Measurements from ENCODE around the gene PACRG. TPM values are rescaled to one million over a fixed set of nuclear protein-coding genes. Genes with fewer than 3 reads are reported as not detected.
"Not testable (repeated sequence)": the region's sequence is repeated elsewhere in the genome, so short reads cannot be mapped to it uniquely, and the experiment has no call there.

PACRG gene
- 1.8 TPM for total RNA-seq

GRCh38 chr6:162727322-162728182 is at the start of gene PACRG, which contains the start of gene PRKN:
TSS of gene PACRG (plus strand) at chr6:162727974.
TSS of gene PRKN (minus strand) at chr6:162727766.
- DNase-seq (ENCODE audit: low spot score) (peak; percentile 100), ATAC-seq (peak; percentile 93)

DNA sequence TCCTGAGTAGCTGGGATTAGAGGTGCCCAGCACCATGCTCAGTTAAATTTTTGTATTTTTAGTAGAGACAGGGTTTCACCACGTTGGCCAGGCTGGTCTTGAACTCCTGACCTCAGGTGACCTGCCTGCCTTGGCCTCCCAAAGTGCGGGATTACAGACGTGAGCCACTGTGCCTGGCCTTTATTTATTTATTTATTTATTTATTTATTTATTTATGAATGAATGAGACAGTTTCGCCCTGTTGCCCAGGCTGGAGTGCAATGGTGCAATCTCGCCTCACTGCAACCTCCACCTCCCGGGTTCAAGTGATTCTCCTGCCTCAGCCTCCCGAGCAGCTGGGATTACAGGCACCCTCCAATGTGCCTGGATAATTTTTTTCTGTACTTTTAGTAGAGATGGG is 48.9 kb upstream of the PACRG start:
- not testable (repeated sequence) for ATAC-seq; DNase-seq (ENCODE audit: low spot score)

DNA sequence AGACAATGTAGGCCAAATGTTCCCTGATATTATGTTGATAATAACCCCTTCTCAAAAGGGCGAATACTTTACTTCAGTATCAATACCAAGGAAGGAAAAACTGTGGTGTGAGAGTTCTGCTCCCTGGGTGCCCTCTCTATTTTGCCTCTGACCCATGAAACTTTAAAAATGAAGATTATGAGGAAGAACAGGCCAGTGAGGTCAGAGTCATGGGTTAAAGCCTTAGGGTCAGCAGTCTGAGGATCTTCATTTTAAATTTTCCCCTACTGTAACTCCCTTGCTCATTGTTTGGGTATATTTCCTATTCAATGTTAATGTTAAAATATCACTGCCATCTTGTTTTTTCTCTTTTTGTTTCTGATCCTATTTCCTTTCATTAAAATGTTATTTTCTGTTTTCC is 48.1 kb upstream of the PACRG start:
- ATAC-seq (no peak), DNase-seq (ENCODE audit: low spot score) (no peak)

DNA sequence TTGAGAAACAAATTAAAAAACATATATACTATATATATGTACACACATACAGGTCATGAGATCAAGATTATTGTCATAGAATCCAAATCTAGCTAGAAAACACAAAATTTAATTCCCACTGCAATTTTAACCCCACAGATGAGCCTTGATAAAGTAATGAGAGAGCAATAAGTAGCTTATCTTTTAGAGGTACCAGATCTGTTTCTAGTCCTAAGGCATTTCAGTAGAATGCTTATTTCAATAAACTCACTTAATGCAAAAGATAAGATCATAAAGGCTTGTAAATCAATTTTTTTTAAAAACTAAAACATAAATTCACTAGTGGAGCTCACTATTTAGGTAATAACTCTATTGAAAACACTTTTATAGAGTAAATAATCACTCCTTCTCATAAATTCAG is 47.4 kb upstream of the PACRG start:
- ATAC-seq (no peak), DNase-seq (ENCODE audit: low spot score) (no peak)

DNA sequence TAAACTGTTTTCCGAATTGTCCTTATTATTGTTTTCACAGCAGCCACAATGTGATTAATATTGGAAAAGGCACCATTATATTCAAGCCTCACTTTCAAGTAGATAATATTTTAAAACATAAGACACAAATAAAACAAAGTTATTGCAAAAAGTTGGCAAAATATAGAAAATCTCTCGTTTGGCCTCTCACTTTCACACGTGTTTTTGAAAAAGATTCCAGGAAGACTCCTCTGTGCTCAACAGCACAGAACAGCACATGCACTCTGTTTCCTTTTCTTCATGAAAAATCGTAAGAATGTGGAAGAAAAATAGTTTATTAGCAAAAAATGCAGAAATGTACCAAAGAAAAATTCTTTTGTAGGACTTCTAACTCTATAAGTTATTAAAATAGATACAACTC is 46.9 kb upstream of the PACRG start:
- ATAC-seq = no peak

GRCh38 chr6:162681447-162681846 is 46.3 kb upstream of the PACRG start:
- ATAC-seq = peak; percentile 91
- DNase-seq (ENCODE audit: low spot score) = peak; percentile 47

More for the DNA sequence above, 46.9 kb upstream of the PACRG start:
- no peak for DNase-seq (ENCODE audit: low spot score)

DNA sequence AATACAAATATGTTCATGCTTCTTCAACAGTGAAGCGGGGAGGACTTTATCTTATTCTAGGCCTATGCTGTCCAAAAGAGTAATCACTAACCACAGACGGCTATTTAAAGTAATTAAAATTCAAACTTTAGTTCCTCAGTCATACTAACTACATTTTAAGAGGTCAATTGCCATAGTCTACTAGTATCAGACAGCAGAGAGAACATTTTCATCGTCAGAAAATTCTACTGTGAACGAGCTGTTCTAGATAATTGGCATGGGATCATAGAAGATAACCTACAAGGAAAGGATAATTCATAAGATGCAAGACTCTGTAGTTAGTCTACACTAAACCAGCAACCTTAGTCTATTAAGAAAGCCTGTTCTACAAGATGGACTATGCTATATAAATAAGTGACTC is 44.6 kb upstream of the PACRG start:
- DNase-seq (ENCODE audit: low spot score) = no peak
- no peak for ATAC-seq

- ATAC-seq (no peak), DNase-seq (ENCODE audit: low spot score) (no peak)
Observed at GRCh38 chr6:162684052-162684451, 43.7 kb upstream of the PACRG start.

- DNase-seq (ENCODE audit: low spot score) (no peak), ATAC-seq (no peak)
Observed at GRCh38 chr6:162684961-162685360, 42.8 kb upstream of the PACRG start.

DNA sequence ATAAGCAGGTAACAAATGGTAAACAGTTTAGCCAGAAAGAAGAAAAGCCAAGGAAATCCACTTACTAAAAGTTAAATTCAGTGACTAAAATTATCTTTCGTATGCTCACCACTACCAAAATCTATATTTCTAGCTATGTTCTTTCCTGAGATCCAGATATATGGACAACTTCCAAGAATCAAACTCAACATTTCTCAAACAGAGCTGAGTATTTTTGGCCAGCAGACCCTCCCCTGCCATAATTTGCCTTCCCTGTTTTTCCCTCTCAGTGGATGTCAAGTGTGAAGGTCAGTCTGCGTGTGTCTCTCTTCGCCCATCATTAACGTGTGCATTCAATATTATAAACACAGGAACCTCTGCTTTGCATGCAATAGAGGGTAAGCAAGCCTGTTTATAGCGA is 42.2 kb upstream of the PACRG start:
- DNase-seq (ENCODE audit: low spot score) (no peak), ATAC-seq (no peak)

DNA sequence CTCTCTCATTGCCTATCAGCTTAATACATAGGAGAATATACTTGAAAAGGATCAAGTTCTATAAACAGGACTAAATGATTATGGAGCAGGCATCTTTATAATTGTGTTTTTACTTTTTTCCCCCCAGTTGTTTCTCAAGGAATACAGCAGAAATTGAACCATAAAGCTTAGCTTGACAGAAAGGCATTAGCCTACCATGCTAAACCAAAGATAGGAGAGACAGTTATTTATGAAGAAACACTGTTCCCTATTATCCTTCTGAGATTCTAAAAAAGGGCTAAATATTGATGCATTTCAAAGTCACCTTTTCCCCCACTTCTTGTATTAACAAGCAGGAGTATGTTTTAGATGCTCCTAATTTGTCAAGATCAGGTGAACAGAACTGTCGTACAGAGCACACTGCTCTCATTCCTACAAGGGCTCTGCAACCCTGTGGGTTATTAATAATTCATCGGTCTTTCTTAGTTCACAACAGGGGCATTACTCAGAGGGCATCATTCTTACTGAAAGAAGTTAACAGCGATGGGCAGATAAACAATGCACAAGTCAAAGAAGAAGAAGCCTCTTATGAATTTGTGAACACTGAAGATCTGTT is 38.9 kb upstream of the PACRG start:
- ATAC-seq (no peak), DNase-seq (ENCODE audit: low spot score) (no peak)

- no peak for DNase-seq (ENCODE audit: low spot score)
- ATAC-seq = no peak
Observed at GRCh38 chr6:162690158-162690557, 37.6 kb upstream of the PACRG start.

DNA sequence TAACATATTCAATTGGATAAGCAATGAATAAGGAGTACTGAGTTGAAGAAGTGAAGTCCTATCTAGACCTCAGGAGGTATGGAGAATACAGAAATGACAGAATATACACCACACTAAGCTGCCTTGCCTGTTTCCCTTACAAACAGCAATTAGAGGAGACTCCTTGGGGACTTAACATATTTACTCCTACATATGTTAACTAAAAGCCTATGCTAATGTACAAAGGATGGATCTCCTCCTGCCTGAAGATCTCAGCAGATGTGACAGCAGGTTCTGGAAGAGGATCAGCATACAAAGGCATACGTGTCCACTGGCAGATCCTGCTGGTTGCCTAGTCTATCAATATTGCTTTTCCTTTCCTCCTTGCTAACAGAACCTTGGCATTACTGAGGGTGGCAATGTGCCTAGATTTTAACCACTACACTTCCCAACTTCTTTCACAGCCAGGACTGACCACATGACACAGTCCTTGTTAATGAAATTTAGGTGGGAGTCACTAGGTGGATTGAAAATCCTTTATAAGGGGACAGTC is 29.8 kb upstream of the PACRG start:
- DNase-seq (ENCODE audit: low spot score) (no peak), ATAC-seq (peak; percentile 45)

DNA sequence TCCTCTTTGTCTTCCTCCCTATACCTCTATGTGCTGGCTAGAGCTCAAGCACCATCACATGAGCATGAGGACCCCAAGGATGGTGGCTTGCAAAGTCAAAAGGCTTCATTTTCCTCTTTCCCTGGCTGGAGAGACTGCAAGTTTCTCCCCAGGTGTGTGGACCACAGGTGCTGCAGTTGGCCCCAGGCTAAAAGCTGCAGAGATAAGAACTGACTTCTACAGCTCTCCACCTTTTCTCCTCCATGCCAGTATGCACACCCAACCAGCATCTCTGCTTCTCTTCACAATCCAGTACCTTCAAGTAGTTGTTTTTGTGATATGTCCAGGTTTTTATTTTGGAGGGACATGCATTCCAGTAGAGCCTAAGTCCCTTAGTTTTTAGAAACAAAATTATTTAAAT is 29.3 kb upstream of the PACRG start:
- ATAC-seq = no peak
- no peak for DNase-seq (ENCODE audit: low spot score)

DNA sequence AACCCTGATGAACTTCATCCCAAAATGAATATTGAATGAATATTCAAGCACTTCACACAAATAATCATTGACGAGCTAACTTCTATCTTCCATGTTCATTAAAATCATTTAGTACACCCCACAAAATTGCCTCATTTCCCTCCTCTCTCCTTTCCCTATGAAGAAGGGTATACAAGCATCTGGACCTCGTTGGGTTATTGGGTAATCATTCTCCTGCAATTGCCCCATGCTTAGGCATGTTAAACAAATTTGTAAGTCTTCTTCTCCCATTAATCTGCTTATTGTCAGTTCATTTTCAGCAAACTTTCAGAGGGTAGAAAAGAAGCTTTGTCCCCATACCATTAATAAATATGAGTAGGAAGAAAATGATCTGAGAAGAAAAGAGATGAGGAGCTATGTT is 27.8 kb upstream of the PACRG start:
- no peak for ATAC-seq
- no peak for DNase-seq (ENCODE audit: low spot score)

GRCh38 chr6:162700966-162701365 is 26.8 kb upstream of the PACRG start:
- DNase-seq (ENCODE audit: low spot score) (no peak), ATAC-seq (no peak)

- DNase-seq (ENCODE audit: low spot score) (no peak), ATAC-seq (no peak)
Observed at GRCh38 chr6:162701551-162701950, 26.2 kb upstream of the PACRG start.

- DNase-seq (ENCODE audit: low spot score) = no peak
- no peak for ATAC-seq
Observed at GRCh38 chr6:162702446-162702845, 25.3 kb upstream of the PACRG start.

DNA sequence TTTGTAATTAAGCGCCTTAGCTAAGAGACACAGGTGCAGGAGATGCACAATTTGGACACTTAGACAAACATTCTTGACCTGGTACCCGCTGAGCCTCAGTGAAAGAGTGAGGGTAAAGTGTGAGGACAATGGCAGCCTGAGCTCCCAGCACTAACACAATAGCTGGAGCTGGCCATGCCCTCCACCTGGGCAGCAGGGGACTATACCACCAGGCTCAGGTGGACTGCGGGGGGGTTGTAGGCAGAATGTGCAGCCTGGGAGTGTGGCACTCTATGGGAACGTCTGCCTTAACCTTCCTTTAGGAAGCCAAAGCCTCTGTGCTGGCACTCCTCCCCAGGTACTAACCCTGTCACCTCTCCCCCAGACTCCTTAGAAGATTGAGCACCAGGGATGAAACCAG is 23.8 kb upstream of the PACRG start:
- no peak for DNase-seq (ENCODE audit: low spot score)
- ATAC-seq = no peak

DNA sequence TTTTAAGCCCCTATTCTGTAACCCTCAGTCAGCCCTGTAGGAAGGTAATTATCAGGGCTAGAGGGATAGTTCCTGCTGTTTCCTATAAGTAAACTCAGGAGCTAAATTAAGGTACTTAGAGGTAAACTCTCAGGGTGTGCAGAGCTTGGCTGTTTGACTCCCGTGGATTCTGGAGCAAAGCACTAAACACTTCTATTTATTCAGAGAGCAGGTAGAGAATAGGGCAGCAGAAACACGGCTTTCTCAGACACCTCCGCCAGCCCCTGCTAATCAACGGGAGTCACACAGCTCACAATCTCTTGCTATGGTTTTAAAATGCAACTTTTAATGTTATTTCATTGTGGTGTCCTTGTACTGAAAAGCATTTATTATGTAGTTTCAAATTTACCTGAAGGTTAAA is 22.0 kb upstream of the PACRG start:
- DNase-seq (ENCODE audit: low spot score) (no peak), ATAC-seq (peak; percentile 40)

- ATAC-seq = peak; percentile 83
- peak; percentile 51 for DNase-seq (ENCODE audit: low spot score)
Observed at GRCh38 chr6:162706232-162706631, 21.5 kb upstream of the PACRG start.

DNA sequence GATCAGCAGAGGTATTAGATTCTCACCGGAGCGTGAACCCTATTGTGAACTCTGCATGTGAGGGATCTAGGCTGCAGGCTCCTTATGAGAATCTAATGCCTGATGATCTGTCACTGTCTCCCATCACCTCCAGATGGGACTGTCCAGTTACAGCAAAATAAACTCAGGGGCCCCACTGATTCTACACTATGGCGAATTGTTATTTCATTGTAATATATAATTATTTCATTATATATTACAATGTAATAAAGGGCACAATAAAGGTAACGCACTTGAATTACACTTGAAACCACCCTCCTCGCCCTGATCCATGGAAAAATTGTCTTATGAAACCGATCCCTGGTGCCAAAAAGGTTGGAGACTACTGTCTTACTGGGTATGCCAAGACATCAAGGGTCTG is 18.8 kb upstream of the PACRG start:
- no peak for DNase-seq (ENCODE audit: low spot score)
- ATAC-seq = no peak

All from left lobe of liver (tissue), 2 donors.